ENCODE measurements around the gene VIL1.

Gene VIL1

GRCh38 chr2:218406209-218406948 is 12.5 kb upstream of the VIL1 start (continued):
- no peak for TF ChIP-seq TSHZ1 (tag by site-specific recombination; IDR thresholded peaks at IDR 0.05; ENCODE audit: borderline replicate concordance)
- TF ChIP-seq INSM2 (tag by site-specific recombination; IDR thresholded peaks at IDR 0.05): peak; percentile 78
- TF ChIP-seq ZNF132 (tag by site-specific recombination; IDR thresholded peaks at IDR 0.05; ENCODE audit: borderline replicate concordance): no peak
- no peak for TF ChIP-seq ZNF521 (tag by site-specific recombination; IDR thresholded peaks at IDR 0.05)
- TF ChIP-seq ZNF792 (tag by site-specific recombination; IDR thresholded peaks at IDR 0.05): no peak
- TF ChIP-seq WT1 (tag by site-specific recombination; IDR thresholded peaks at IDR 0.05): 0 out of 2 replicates have a peak, but pooled peaks have one; percentile 27
- TF ChIP-seq ZBTB26 (tag by site-specific recombination; optimal IDR thresholded peaks at IDR 0.05): peak; percentile 39
- TF ChIP-seq PRDM10 (tag by site-specific recombination; IDR thresholded peaks at IDR 0.05): 0 out of 2 replicates have a peak, but pooled peaks have one; percentile 24
- TF ChIP-seq ZNF747 (tag by site-specific recombination; IDR thresholded peaks at IDR 0.05): no peak
- no peak for TF ChIP-seq ZNF639 (tag by site-specific recombination; IDR thresholded peaks at IDR 0.05)

- Histone ChIP-seq H3K9me3 (ENCODE audit: control insufficient read depth, insufficient read depth, low read depth, low read length) (no peaks in the 10 kb centered on the region), H3K4me1 (ENCODE audit: control insufficient read depth, insufficient read depth, low read length) (peaks cover 7% of the 10 kb centered on the region; the same call in 1 of the 2 replicates), H3K27ac (ENCODE audit: extremely low read depth, low read depth, low read length) (peak overlapping the region; percentile 58), H3K36me3 (ENCODE audit: control insufficient read depth in 2 of 2, insufficient read depth in 1 of 2, low read length in 2 of 2) (peaks cover 0 to 33% of the 10 kb centered on the region in 2 experiments; a peak in 1 of 3 replicates), H3K4me3 (ENCODE audit: low read depth, low read length) (peak overlapping the region; percentile 38)
- ChIA-PET CTCF (interaction anchor here (0.5 to 1.3 kb wide), 5 partner anchors 10 to 445 kb away, joined by 3 to 5 read pairs (median 4); no protein-coding TSS in a partner anchor), POLR2A (interaction anchor here (0.8 to 1.6 kb wide), 2 partner anchors 13 to 252 kb away, joined by 3 to 7 read pairs; partner anchors contain the start of genes BCS1L and ZNF142)
- TF ChIP-seq ZNF391 (tag by site-specific recombination; IDR thresholded peaks at IDR 0.05; ENCODE audit: borderline replicate concordance, low read depth) (no peak), ZFP69B (tag by site-specific recombination; IDR thresholded peaks at IDR 0.05) (no peak), ZNF501 (tag by site-specific recombination; IDR thresholded peaks at IDR 0.05) (0 out of 2 replicates have a peak, but pooled peaks have one; percentile 15), ZNF280D (tag by site-specific recombination; IDR thresholded peaks at IDR 0.05) (no peak), ZBTB48 (tag by site-specific recombination; IDR thresholded peaks at IDR 0.05) (0 out of 2 replicates have a peak, but pooled peaks have one; percentile 0), ZNF670 (tag by site-specific recombination; IDR thresholded peaks at IDR 0.05; ENCODE audit: low read depth) (no peak), ZBTB26 (tag by site-specific recombination; optimal IDR thresholded peaks at IDR 0.05) (no peak)
These were observed 11.8 kb upstream of the VIL1 start for GRCh38 chr2:218406949-218407618.
